ENCODE data around the gene NABP1.

GRCh38 chr2:191643429-191643828 is 34.5 kb upstream of the NABP1 start:
- no peak for TF ChIP-seq MAX (IDR thresholded peaks at IDR 0.05)
- TF ChIP-seq TCF12 (IDR thresholded peaks at IDR 0.05; ENCODE audit: low read depth), result no peak
- no peak for TF ChIP-seq EP300 (IDR thresholded peaks at IDR 0.05; ENCODE audit: borderline replicate concordance)
- no peak for TF ChIP-seq EGR1 (IDR thresholded peaks at IDR 0.05)
- no peak for TF ChIP-seq TAF1 (IDR thresholded peaks at IDR 0.05; ENCODE audit: low read depth)
- no peak for TF ChIP-seq YY1 (IDR thresholded peaks at IDR 0.05; ENCODE audit: low read depth)
- TF ChIP-seq FOXM1 (IDR thresholded peaks at IDR 0.05; ENCODE audit: borderline replicate concordance, low read depth), result no peak
- no peak for TF ChIP-seq ZBTB7A (IDR thresholded peaks at IDR 0.05; ENCODE audit: low read depth)
- no peak for TF ChIP-seq CREB1 (IDR thresholded peaks at IDR 0.05; ENCODE audit: low read depth)
- TF ChIP-seq REST (IDR thresholded peaks at IDR 0.05; ENCODE audit: low read depth), result no peak
- no peak for TF ChIP-seq TEAD4 (IDR thresholded peaks at IDR 0.05)
- TF ChIP-seq RAD21 (IDR thresholded peaks at IDR 0.05; ENCODE audit: low read depth), result no peak

Data from Ishikawa (cell line).